CD4-positive, CD25-positive, alpha-beta regulatory T cell (primary cell): Measurements from ENCODE around the gene HP. TPM values are rescaled to one million over a fixed set of nuclear protein-coding genes. Genes with fewer than 3 reads are reported as not detected.
"Not testable (repeated sequence)": the region's sequence is repeated elsewhere in the genome, so short reads cannot be mapped to it uniquely, and the experiment has no call there.

Experiments
- ATAC-seq, 2 donors: fragments of 150-1000 bp; cut with Tn5 transposase; one replicate each; pipeline ENCODE4 v1.10.0; 2021; ENCODE audit warnings: low read depth in 2 of 2, moderate number of reproducible peaks in 2 of 2, moderate library complexity in 1 of 2
- DNase-seq, 3 donors: peaks; one replicate each; pipeline versions ENCODE4 v3.0.0 to v3.0.0-alpha.2; 2012 to 2022; ENCODE audit warnings: mixed read lengths in 1 of 3
- H3K27ac ChIP-seq: one replicate; pipeline ENCODE4 v1.7.0; 2013; ENCODE audit warnings: mild to moderate bottlenecking, low read length; ENCODE audit not compliant: insufficient read depth, poor library complexity, severe bottlenecking
- H3K27me3 ChIP-seq: one replicate; pipeline ENCODE4 v1.7.0; 2013; ENCODE audit warnings: low read length; ENCODE audit not compliant: control insufficient read depth, insufficient read depth
- H3K36me3 ChIP-seq: one replicate; pipeline ENCODE4 v1.7.0; 2013; ENCODE audit warnings: mild to moderate bottlenecking, low read length, moderate library complexity; ENCODE audit not compliant: control insufficient read depth, insufficient read depth
- H3K4me1 ChIP-seq: 2 replicates; pipeline ENCODE4 v1.7.0; 2013; ENCODE audit warnings: mild to moderate bottlenecking, low read length; ENCODE audit not compliant: insufficient read depth, control insufficient read depth, poor library complexity, severe bottlenecking
- H3K4me3 ChIP-seq: one replicate; pipeline ENCODE4 v1.7.0; 2013; ENCODE audit warnings: low read depth, mild to moderate bottlenecking, low read length, moderate library complexity
- H3K9me3 ChIP-seq, 2 experiments: 1 replicate in 1 of 2; 2 replicates in 1 of 2; pipeline ENCODE4 v1.7.0; 2013; ENCODE audit warnings: low read length in 2 of 2, mild to moderate bottlenecking in 1 of 2, moderate library complexity in 1 of 2; ENCODE audit not compliant: control insufficient read depth in 2 of 2
- H3K27ac Mint-ChIP-seq, 3 donors: one replicate each; pipeline ENCODE4 v1.8.0; 2020 to 2022; ENCODE audit warnings: mild to moderate bottlenecking in 3 of 3, mixed read lengths in 3 of 3, moderate library complexity in 2 of 3
- H3K27me3 Mint-ChIP-seq: one replicate; pipeline ENCODE4 v1.8.0; 2022; ENCODE audit warnings: mild to moderate bottlenecking, mixed read lengths
- H3K36me3 Mint-ChIP-seq: one replicate; pipeline ENCODE4 v1.8.0; 2020; ENCODE audit warnings: mixed read lengths
- H3K4me1 Mint-ChIP-seq, 4 donors: one replicate each; pipeline ENCODE4 v1.8.0; 2020 to 2022; ENCODE audit warnings: mixed read lengths in 4 of 4, mild to moderate bottlenecking in 1 of 4
- H3K4me3 Mint-ChIP-seq, 4 donors: one replicate each; pipeline ENCODE4 v1.8.0; 2020 to 2022; ENCODE audit warnings: mild to moderate bottlenecking in 4 of 4, mixed read lengths in 4 of 4, moderate library complexity in 3 of 4
- H3K9me3 Mint-ChIP-seq, 7 donors: one replicate each; pipeline ENCODE4 v1.8.0; 2020 to 2022; ENCODE audit warnings: mixed read lengths in 7 of 7, mild to moderate bottlenecking in 3 of 7, moderate library complexity in 2 of 7
- polyA plus RNA-seq, 4 donors: library from polyadenylated mRNA; unstranded; fragments of 300-500 nt; fragmentation: Illumina TruSeq; gene quantifications; one replicate each; pipeline ENCODE4 v1.2.3, GENCODE V29; 2021
- total RNA-seq: library from RNA; stranded (reverse); gene quantifications from one replicate; pipeline ENCODE4 v1.2.3, GENCODE V29; 2022

Gene HP, protein sequence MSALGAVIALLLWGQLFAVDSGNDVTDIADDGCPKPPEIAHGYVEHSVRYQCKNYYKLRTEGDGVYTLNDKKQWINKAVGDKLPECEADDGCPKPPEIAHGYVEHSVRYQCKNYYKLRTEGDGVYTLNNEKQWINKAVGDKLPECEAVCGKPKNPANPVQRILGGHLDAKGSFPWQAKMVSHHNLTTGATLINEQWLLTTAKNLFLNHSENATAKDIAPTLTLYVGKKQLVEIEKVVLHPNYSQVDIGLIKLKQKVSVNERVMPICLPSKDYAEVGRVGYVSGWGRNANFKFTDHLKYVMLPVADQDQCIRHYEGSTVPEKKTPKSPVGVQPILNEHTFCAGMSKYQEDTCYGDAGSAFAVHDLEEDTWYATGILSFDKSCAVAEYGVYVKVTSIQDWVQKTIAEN
- total RNA-seq, result not detected
- not detected for polyA plus RNA-seq

DNA sequence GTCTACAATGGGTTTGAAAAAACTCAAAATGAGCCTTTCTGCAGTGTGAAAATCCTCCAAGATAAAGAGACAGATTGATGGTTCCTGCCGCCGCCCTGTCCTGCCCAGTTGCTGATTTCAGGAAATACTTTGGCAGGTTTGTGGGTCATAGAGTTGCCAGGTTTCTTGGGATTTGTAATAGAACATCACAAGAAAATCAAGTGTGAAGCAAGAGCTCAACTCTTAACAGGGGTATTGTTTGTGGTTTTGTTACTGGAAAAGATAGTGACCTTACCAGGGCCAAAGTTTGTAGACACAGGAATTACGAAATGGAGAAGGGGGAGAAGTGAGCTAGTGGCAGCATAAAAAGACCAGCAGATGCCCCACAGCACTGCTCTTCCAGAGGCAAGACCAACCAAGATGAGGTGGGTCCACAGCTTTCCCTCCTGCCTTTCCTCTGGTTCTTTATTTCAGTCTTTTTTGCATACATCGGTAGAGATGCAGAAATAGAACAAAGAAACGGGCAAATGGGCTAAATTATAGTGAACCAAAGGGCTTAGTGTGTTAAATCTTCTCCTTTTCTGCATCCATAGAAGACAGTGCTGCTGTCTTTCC lies at the start of gene HP:
Gene HP, plus strand, starts transcription at position 252 of the 594 bp plus-strand sequence. Its CDS starts 148 bp downstream, at position 400.
- H3K4me1 Mint-ChIP-seq, H3K27me3 Mint-ChIP-seq, H3K27me3 ChIP-seq, DNase-seq, H3K9me3 ChIP-seq, H3K36me3 ChIP-seq, ATAC-seq, H3K36me3 Mint-ChIP-seq, H3K4me3 ChIP-seq, H3K27ac Mint-ChIP-seq, H3K27ac ChIP-seq, H3K4me1 ChIP-seq: not testable (repeated sequence)
- Mint-ChIP-seq H3K9me3 (peaks cover 0 to 12% (median 3%) of the 10 kb centered on the region in 7 donors), H3K4me3 (peak within 1 kb of the TSS in 1 of 4 donors; percentile 17)

DNA sequence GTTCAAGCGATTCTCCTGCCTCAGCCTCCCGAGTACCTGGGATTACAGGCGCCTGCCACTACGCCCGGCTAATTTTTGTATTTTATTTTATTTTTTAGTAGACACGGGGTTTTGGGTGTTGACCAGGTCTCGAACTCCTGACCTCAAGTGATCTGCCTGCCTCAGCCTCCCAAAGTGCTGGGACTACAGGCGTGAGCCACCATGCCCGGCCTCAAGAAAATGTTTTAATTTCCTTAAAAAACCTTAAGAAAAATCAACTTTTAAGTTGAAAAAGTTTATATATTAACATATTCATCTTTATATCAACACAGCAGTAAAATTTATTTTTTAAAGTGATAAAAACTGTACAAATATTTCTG lies 46.3 kb upstream of the HP start:
- H3K4me3 Mint-ChIP-seq, result peak overlapping the region; percentile 90 to 99 (median 97)
- not testable (repeated sequence) for ATAC-seq, H3K9me3 Mint-ChIP-seq, H3K36me3 ChIP-seq, H3K27me3 Mint-ChIP-seq, H3K9me3 ChIP-seq, H3K27me3 ChIP-seq, H3K36me3 Mint-ChIP-seq, DNase-seq
- Histone ChIP-seq H3K4me1 (peaks cover 15% of the 10 kb centered on the region), H3K27ac (peak overlapping the region; percentile 36), H3K4me3 (peak overlapping the region; percentile 66)
- peak overlapping the region in 1 of 3 donors; percentile 26 for H3K27ac Mint-ChIP-seq
- peaks cover 2 to 38% (median 14%) of the 10 kb centered on the region in 4 donors for H3K4me1 Mint-ChIP-seq

DNA sequence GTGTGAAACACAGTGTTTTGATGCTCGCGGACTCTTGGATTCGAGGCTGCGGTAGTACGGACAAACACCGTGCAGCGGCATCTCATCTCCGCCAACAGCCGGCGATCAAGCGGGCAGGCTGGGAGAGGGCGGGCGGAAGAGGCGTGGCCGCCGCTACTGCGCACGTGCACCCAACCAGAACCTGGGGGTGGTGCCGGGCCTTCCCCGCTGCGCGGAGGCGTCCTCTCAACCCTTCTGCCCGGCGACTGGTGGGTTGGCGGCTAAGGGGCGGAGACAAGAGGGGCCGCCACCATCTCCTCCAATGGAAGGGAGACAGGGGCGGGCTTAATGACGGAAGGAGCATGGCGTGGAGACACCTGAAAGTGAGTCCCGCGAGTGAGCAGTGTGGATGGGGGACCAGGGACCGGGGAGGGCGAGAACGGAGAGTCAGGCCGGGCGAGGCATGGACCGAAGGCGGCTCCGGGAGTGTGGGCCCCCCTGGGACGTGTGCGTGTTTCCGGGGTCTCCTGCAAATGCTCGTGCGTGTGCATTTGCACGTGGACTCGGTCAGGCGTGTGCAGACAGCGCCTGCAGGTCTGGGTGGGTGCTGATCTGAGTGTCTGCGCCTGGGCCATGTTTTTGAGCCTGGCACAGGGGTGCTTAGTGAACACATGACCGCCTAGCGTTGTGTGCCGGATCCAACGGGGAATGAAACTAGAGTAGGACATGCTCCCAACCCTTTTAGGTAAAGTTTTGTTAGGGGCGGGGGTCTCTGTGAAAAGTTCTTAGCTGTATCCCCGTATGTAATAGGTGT lies 45.7 kb upstream of the HP start, which contains the start of gene DHODH:
Gene DHODH, plus strand, starts transcription at position 321 of the 793 bp plus-strand sequence. Its CDS starts 21 bp downstream, at position 342.
- DNase-seq (peak; percentile 97 to 99 (median 98)), ATAC-seq (peak; percentile 99 to 100)
- Histone ChIP-seq H3K36me3 (no peaks in the 10 kb centered on the region), H3K27ac (peak within 1 kb of the TSS; percentile 60), H3K4me1 (peaks cover 15% of the 10 kb centered on the region), H3K4me3 (peak within 1 kb of the TSS; percentile 80), H3K27me3 (no peaks in the 10 kb centered on the region), H3K9me3 (no peaks in the 10 kb centered on the region)
- peak within 1 kb of the TSS; percentile 88 to 93 (median 88) for H3K27ac Mint-ChIP-seq
- H3K36me3 Mint-ChIP-seq, result no peaks in the 10 kb centered on the region
- H3K9me3 Mint-ChIP-seq, result peaks cover 0 to 1% (median 0%) of the 10 kb centered on the region in 7 donors
- H3K4me1 Mint-ChIP-seq, result peaks cover 2 to 43% (median 16%) of the 10 kb centered on the region in 4 donors
- peak within 1 kb of the TSS; percentile 90 to 99 (median 97) for H3K4me3 Mint-ChIP-seq
- peaks cover 4% of the 10 kb centered on the region for H3K27me3 Mint-ChIP-seq

DNA sequence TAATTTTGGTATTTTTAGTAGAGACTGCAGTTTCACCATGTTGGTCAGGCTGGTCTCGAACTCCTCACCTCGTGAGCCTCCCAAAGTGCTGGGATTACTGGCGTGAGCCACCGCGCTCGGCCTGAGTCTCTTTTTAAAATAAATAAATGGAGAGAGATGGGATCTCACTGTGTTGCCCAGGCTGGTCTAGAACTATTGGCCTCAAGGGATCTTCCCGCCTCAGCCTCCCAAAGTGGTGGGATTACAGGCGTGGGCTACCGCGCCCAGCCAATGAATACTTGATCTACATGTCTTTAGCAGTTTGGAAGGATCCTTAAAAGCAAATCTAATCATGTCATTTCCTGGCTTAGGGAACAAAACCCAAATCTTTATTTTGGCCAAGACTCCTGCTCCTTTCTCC lies 44.5 kb upstream of the HP start:
- H3K27me3 ChIP-seq, result no peaks in the 10 kb centered on the region
- peaks cover 0 to 1% (median 0%) of the 10 kb centered on the region in 7 donors for H3K9me3 Mint-ChIP-seq
- H3K4me3 Mint-ChIP-seq, result peak overlapping the region in 3 of 4 donors; percentile 72 to 83 (median 81)
- ATAC-seq, result no peak
- DNase-seq, result no peak
- H3K4me3 ChIP-seq, result no peak overlapping the region
- no peaks in the 10 kb centered on the region for H3K36me3 ChIP-seq
- no peak overlapping the region for H3K27ac ChIP-seq
- peaks cover 4% of the 10 kb centered on the region for H3K27me3 Mint-ChIP-seq
- peaks cover 15% of the 10 kb centered on the region for H3K4me1 ChIP-seq
- peaks cover 6 to 51% (median 20%) of the 10 kb centered on the region in 4 donors for H3K4me1 Mint-ChIP-seq
- no peak overlapping the region for H3K27ac Mint-ChIP-seq
- peaks cover 4% of the 10 kb centered on the region for H3K36me3 Mint-ChIP-seq
- no peaks in the 10 kb centered on the region for H3K9me3 ChIP-seq

DNA sequence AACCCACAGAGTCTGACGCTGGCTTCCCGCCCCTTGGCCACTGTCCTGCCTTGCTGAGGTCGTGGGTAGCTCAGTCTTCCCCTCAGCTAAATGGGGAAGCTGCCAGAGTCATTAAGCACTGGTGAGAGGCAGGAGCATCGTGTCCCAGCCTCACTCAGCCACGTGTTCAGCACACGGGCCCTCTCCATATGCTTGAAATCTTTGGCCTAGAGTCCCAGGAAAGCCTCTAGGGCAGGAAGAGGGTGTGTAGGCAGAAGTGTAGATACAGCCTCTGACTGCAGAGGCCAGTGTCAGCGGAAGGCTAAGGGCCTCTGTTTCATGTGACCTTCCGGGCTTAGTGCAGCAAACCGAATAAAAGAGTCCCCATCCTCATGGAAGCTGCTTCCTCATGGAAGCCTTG lies 41.7 kb upstream of the HP start:
- H3K4me3 ChIP-seq, result no peak overlapping the region
- H3K9me3 ChIP-seq, result no peaks in the 10 kb centered on the region
- DNase-seq (no peak), ATAC-seq (no peak)
- Mint-ChIP-seq H3K27me3 (no peaks in the 10 kb centered on the region), H3K4me3 (no peak overlapping the region), H3K9me3 (no peaks in the 10 kb centered on the region), H3K36me3 (peaks cover 21% of the 10 kb centered on the region), H3K4me1 (peaks cover 9 to 51% (median 20%) of the 10 kb centered on the region in 4 donors), H3K27ac (peak overlapping the region in 1 of 3 donors; percentile 86)
- peaks cover 14% of the 10 kb centered on the region for H3K36me3 ChIP-seq
- H3K27ac ChIP-seq, result no peak overlapping the region
- peaks cover 15% of the 10 kb centered on the region for H3K4me1 ChIP-seq
- no peaks in the 10 kb centered on the region for H3K27me3 ChIP-seq

DNA sequence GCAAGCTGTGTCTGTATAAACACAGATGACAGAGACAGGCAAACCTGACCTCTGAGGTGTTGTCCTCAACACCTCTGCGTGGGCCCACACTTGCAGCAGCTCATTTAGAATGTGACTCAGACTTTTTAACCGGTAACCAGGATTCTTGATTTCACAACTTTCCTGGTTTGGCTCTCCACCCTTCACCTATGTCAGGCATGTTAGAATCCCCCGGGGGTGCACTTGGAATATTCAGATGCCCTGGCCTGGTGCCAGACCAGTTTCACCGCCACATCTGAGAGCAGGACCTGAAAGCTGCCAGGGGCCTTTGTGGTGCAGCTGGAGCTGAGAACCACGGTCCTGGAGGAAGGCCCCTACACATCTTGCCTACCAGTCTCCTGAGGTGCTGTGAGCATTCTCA lies 40.9 kb upstream of the HP start:
- H3K4me3 Mint-ChIP-seq, result peak overlapping the region in 2 of 4 donors; percentile 46 to 73
- ATAC-seq (no peak), DNase-seq (peak in 1 of 3 donors; percentile 26)
- H3K4me1 Mint-ChIP-seq, result peaks cover 9 to 49% (median 18%) of the 10 kb centered on the region in 4 donors
- H3K27me3 Mint-ChIP-seq, result no peaks in the 10 kb centered on the region
- no peak overlapping the region for H3K4me3 ChIP-seq
- no peaks in the 10 kb centered on the region for H3K9me3 Mint-ChIP-seq
- H3K36me3 ChIP-seq, result peaks cover 15% of the 10 kb centered on the region
- no peak overlapping the region for H3K27ac ChIP-seq
- H3K36me3 Mint-ChIP-seq, result peaks cover 21% of the 10 kb centered on the region
- H3K27me3 ChIP-seq, result no peaks in the 10 kb centered on the region
- H3K9me3 ChIP-seq, result no peaks in the 10 kb centered on the region
- peak overlapping the region; percentile 60 to 87 (median 86) for H3K27ac Mint-ChIP-seq
- H3K4me1 ChIP-seq, result peaks cover 12% of the 10 kb centered on the region

DNA sequence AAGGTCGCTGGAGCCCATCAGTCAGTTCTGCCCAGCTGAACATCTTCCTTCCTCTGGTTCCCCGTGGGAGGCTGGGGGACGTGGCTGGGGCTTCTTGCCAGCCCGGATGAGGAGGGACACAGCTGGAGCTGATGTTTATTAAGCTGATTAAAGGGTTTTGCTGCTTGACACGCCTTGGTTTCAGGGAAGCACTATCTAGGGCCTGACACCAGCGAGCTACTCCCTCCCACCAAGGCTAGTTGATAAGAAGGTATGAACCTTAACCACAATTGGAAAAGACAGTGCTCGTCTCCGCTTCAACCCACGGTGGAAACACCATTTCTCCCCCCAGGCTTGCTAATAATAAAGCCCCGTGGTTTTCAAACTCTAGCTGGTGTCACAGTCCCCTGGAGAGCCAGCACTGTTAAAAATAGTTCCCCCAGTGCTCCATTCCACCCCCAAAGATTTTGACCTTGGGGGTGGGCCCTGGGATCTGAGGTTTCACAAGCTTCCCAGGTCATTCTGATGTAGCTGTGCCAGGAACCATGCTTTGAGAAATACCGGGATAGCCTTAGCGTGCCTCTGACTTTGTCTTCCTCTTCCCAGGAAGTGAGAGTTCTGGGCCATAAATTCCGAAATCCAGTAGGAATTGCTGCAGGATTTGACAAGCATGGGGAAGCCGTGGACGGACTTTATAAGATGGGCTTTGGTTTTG lies 40.3 kb upstream of the HP start:
- no peaks in the 10 kb centered on the region for H3K27me3 ChIP-seq
- Mint-ChIP-seq H3K36me3 (peaks cover 21% of the 10 kb centered on the region), H3K27ac (peak overlapping the region; percentile 60 to 87 (median 86)), H3K4me1 (peaks cover 7 to 43% (median 15%) of the 10 kb centered on the region in 4 donors), H3K4me3 (peak overlapping the region in 1 of 4 donors; percentile 73), H3K27me3 (no peaks in the 10 kb centered on the region), H3K9me3 (no peaks in the 10 kb centered on the region)
- peaks cover 8% of the 10 kb centered on the region for H3K4me1 ChIP-seq
- no peak overlapping the region for H3K27ac ChIP-seq
- DNase-seq (peak in 1 of 3 donors; percentile 13), ATAC-seq (no peak)
- H3K36me3 ChIP-seq, result peaks cover 18% of the 10 kb centered on the region
- no peaks in the 10 kb centered on the region for H3K9me3 ChIP-seq
- H3K4me3 ChIP-seq, result no peak overlapping the region
